Endothelial cell of umbilical vein (primary cell): ENCODE data around the gene SLC10A1. TPM values are rescaled to one million over a fixed set of nuclear protein-coding genes. Genes with fewer than 3 reads are reported as not detected.

Source experiments
- BruUV-seq: library from RNA; stranded (reverse); fragments of 400-500 nt; replicated peaks from 2 replicates; lab custom pipeline; 2021; lab: Mats Ljungman, UMichigan
- CTCF ChIA-PET: fragments of 300-600, 350-600 bp; sonication (Branson Sonifier 250); formaldehyde crosslinking; loops from one replicate; lab custom pipeline; 2021; ENCODE audit warnings: antibody characterized with exemption, inconsistent platforms; lab: Charles Lee
- POLR2A ChIA-PET: fragments of 300-600, 350-600 bp; sonication (Branson Sonifier 250); formaldehyde crosslinking; loops from one replicate; lab custom pipeline; 2021; ENCODE audit warnings: antibody characterized with exemption, inconsistent platforms; lab: Charles Lee
- DNase-seq: peaks from one replicate; pipeline ENCODE4 v3.0.0-alpha.2; 2011; ENCODE audit warnings: low read depth, low spot score
- FAIRE-seq: peaks from 2 replicates; lab custom pipeline; 2011; peaks lifted over from hg19 to GRCh38; lab: Jason Lieb, UNC
- H2AFZ ChIP-seq: 2 replicates; pipeline ENCODE4 v1.6.0; 2012; ENCODE audit warnings: low read depth, low read length, control low read depth, inconsistent platforms
- H3K27ac ChIP-seq: 2 replicates; pipeline ENCODE4 v1.5.1; 2011; ENCODE audit warnings: low read depth, mild to moderate bottlenecking, control low read depth, low read length, moderate library complexity; ENCODE audit not compliant: insufficient read depth
- H3K27me3 ChIP-seq, 2 experiments: 2 replicates each; pipeline versions ENCODE4 v1.6.0 to v1.6.1; 2011; ENCODE audit warnings: low read length in 2 of 2, mixed read lengths in 1 of 2; ENCODE audit not compliant: control insufficient read depth in 2 of 2, insufficient read depth in 2 of 2
- H3K36me3 ChIP-seq, 2 experiments: 2 replicates in 1 of 2; 3 replicates in 1 of 2; pipeline ENCODE4 v1.5.1; 2011; ENCODE audit warnings: low read length in 2 of 2, mild to moderate bottlenecking in 1 of 2, moderate library complexity in 1 of 2; ENCODE audit not compliant: control insufficient read depth in 2 of 2, insufficient read depth in 2 of 2; ENCODE audit errors: extremely low read depth in 1 of 2
- H3K4me1 ChIP-seq: 3 replicates; pipeline ENCODE4 v1.5.1; 2011; ENCODE audit warnings: mild to moderate bottlenecking, low read length; ENCODE audit not compliant: control insufficient read depth, insufficient read depth; ENCODE audit errors: extremely low read depth
- H3K4me2 ChIP-seq: 2 replicates; pipeline ENCODE4 v1.6.1; 2011; ENCODE audit warnings: low read length, control low read depth, mixed read lengths; ENCODE audit not compliant: insufficient read depth
- H3K4me3 ChIP-seq, 3 experiments: fragments of 200-600 bp in 1 of 3; sonication (generic), shearing (Covaris generic) in 1 of 3; replicated peaks in 1 of 3; 2 replicates each; pipeline ENCODE4 v1.5.1; 2011 to 2016; ENCODE audit warnings: control low read depth in 3 of 3, low read length in 3 of 3, mild to moderate bottlenecking in 2 of 3, inconsistent platforms in 1 of 3, low read depth in 1 of 3, moderate library complexity in 1 of 3; ENCODE audit not compliant: insufficient read depth in 1 of 3
- H3K79me2 ChIP-seq: 2 replicates; pipeline ENCODE4 v1.6.0; 2012; ENCODE audit warnings: low read length, inconsistent platforms; ENCODE audit not compliant: control insufficient read depth, insufficient read depth
- H3K9ac ChIP-seq: replicated peaks from 2 replicates; pipeline ENCODE3; 2011; ENCODE audit warnings: low read length, control low read depth; ENCODE audit not compliant: insufficient read depth; ENCODE audit errors: extremely low read depth
- H3K9me1 ChIP-seq: replicated peaks from 3 replicates; pipeline ENCODE4 v1.6.0; 2011; ENCODE audit warnings: mild to moderate bottlenecking, low read length; ENCODE audit not compliant: control insufficient read depth, insufficient read depth; ENCODE audit errors: extremely low read depth
- H3K9me3 ChIP-seq: replicated peaks from 2 replicates; pipeline ENCODE4 v1.5.1; 2012; ENCODE audit warnings: low read length, inconsistent platforms; ENCODE audit not compliant: control insufficient read depth, insufficient read depth
- H4K20me1 ChIP-seq: replicated peaks from 2 replicates; pipeline ENCODE3; 2011; ENCODE audit warnings: mild to moderate bottlenecking, low read length; ENCODE audit not compliant: control insufficient read depth, insufficient read depth; ENCODE audit errors: extremely low read depth
- GATA2 ChIP-seq: IDR thresholded peaks from 2 replicates; pipeline ENCODE4 v1.7.0; 2011; ENCODE audit warnings: low read depth, mild to moderate bottlenecking, moderate library complexity, mixed read lengths, low read length; ENCODE audit not compliant: insufficient read length, insufficient read depth
- MYC ChIP-seq: IDR thresholded peaks from one replicate; pipeline ENCODE4 v1.6.1; 2011; ENCODE audit warnings: mild to moderate bottlenecking, low read depth, low read length
- POLR2AphosphoS5 ChIP-seq: IDR thresholded peaks from 2 replicates; pipeline ENCODE4 v1.6.1; 2012; ENCODE audit warnings: low read depth, mild to moderate bottlenecking, control low read depth, low read length, moderate library complexity; ENCODE audit not compliant: insufficient read depth
- dilution Hi-C: fragments of 300-500 bp; cut with MboI; formaldehyde crosslinking; loops from one replicate; pipeline ENCODE4 v1.15.0; 2019; ENCODE audit warnings: low sequenced_read_pairs; ENCODE audit not compliant: extremely low pct_ligation_motif_present
- intact Hi-C: fragments of 100-400 bp; cut with micrococcal nuclease; formaldehyde crosslinking; loops from one replicate; pipeline ENCODE4 v1.10.0; 2022
- polyA plus RNA-seq, 4 experiments: library from polyadenylated mRNA; depleted of rRNA in 3 of 4; stranded (reverse) in 3 of 4; unstranded in 1 of 4; fragments of >200 nt; gene quantifications; 2 replicates each; pipeline versions ENCODE4 v1.2.1 to v1.2.3, GENCODE V29; 2011 to 2012; ENCODE audit warnings: missing spikeins in 1 of 4
- total RNA-seq: library from RNA; stranded (reverse); gene quantifications from 2 replicates; pipeline ENCODE4 v1.2.3, GENCODE V29; 2021

The SLC10A1 gene
- total and polyA plus RNA-seq, 2 donors (not counting 3 experiments of a cell fraction or from before 2014, with no cell fraction given), result not detected

GRCh38 chr14:69822456-69822855, 25.4 kb upstream of the SLC10A1 start:
- H3K4me1 ChIP-seq, result no peaks in the 10 kb centered on the region
- dilution Hi-C loops (no loop called here), intact Hi-C loops (no loop called here)
- H3K4me2 ChIP-seq, result no peak overlapping the region
- no peak overlapping the region for H3K27ac ChIP-seq
- no peaks in the 10 kb centered on the region for H3K9me3 ChIP-seq
- no peak overlapping the region for H3K9ac ChIP-seq
- H3K9me1 ChIP-seq, result no peaks in the 10 kb centered on the region
- FAIRE-seq (no peak), DNase-seq (no peak)
- TF ChIP-seq MYC, result no peak
- TF ChIP-seq POLR2AphosphoS5, result no peak
- H3K27me3 ChIP-seq, result peaks cover 3 to 4% of the 10 kb centered on the region in 2 experiments
- H4K20me1 ChIP-seq, result no peaks in the 10 kb centered on the region
- no peak overlapping the region for H3K4me3 ChIP-seq
- BruUV-seq, result no TSS peak
- H3K36me3 ChIP-seq, result no peaks in the 10 kb centered on the region
- no peaks in the 10 kb centered on the region for H3K79me2 ChIP-seq
- H2AFZ ChIP-seq, result no peak overlapping the region
- POLR2A ChIA-PET, result no interaction called here
- CTCF ChIA-PET, result interaction anchor here (1.0 to 9.8 kb wide), 2 partner anchors 206 kb away, joined by 5 to 255 read pairs; no protein-coding TSS in a partner anchor

- intact Hi-C loops (no loop called here), dilution Hi-C loops (no loop called here)
- no peak for FAIRE-seq
- ChIA-PET POLR2A (no interaction called here), CTCF (interaction anchor here (0.5 to 9.8 kb wide), 3 partner anchors 183 to 252 kb away, joined by 4 to 255 read pairs (median 61); no protein-coding TSS in a partner anchor)
- no peak overlapping the region for H3K4me2 ChIP-seq
- peaks cover 3 to 4% of the 10 kb centered on the region in 2 experiments for H3K27me3 ChIP-seq
- H3K79me2 ChIP-seq, result no peaks in the 10 kb centered on the region
- no peak for TF ChIP-seq GATA2
- no peaks in the 10 kb centered on the region for H3K9me1 ChIP-seq
- no peaks in the 10 kb centered on the region for H3K36me3 ChIP-seq
- DNase-seq, result no peak
- no TSS peak for BruUV-seq
- H3K27ac ChIP-seq, result no peak overlapping the region
- H3K9ac ChIP-seq, result no peak overlapping the region
- H3K4me3 ChIP-seq, result no peak overlapping the region
- H2AFZ ChIP-seq, result no peak overlapping the region
- H3K9me3 ChIP-seq, result no peaks in the 10 kb centered on the region
- H3K4me1 ChIP-seq, result no peaks in the 10 kb centered on the region
- H4K20me1 ChIP-seq, result no peaks in the 10 kb centered on the region
Observed at GRCh38 chr14:69820991-69821390, 23.9 kb upstream of the SLC10A1 start.
